Stimulated activated CD4-positive, alpha-beta T cell treated with anti-CD3 and anti-CD28 coated beads, Interleukin-4, amount 100 ng/mL, for 1 hour (primary cell): ENCODE measurements around the gene FNIP2.
"Not testable (repeated sequence)": the region's sequence is repeated elsewhere in the genome, so short reads cannot be mapped to it uniquely, and the experiment has no call there.

ENCODE experiments used
- DNase-seq: peaks from one replicate; pipeline ENCODE4 v3.0.0-alpha.2; 2020

FNIP2 gene

GRCh38 chr4:158796370-158797140 is 27.7 kb downstream of the FNIP2 start:
- DNase-seq: no peak

- DNase-seq: no peak
These were observed 29.2 kb downstream of the FNIP2 start for GRCh38 chr4:158798062-158798461.

- DNase-seq: no peak
These were observed 30.4 kb downstream of the FNIP2 start for GRCh38 chr4:158799013-158799770.

GRCh38 chr4:158799856-158800255 is 31.0 kb downstream of the FNIP2 start:
- no peak for DNase-seq

GRCh38 chr4:158801066-158801465 is 32.2 kb downstream of the FNIP2 start:
- DNase-seq: no peak

GRCh38 chr4:158801677-158802076 is 32.9 kb downstream of the FNIP2 start:
- DNase-seq: no peak

GRCh38 chr4:158802914-158803313 is 34.1 kb downstream of the FNIP2 start:
- no peak for DNase-seq

- no peak for DNase-seq
These were observed 37.0 kb downstream of the FNIP2 start for GRCh38 chr4:158805635-158806471.

- DNase-seq: no peak
These were observed 38.9 kb downstream of the FNIP2 start for GRCh38 chr4:158807691-158808090.

GRCh38 chr4:158808399-158808798 is 39.6 kb downstream of the FNIP2 start:
- DNase-seq: no peak

- not testable (repeated sequence) for DNase-seq
These were observed 40.4 kb downstream of the FNIP2 start for GRCh38 chr4:158809208-158809607.

- no peak for DNase-seq
These were observed 41.0 kb downstream of the FNIP2 start for GRCh38 chr4:158809611-158810486.

GRCh38 chr4:158810487-158811215 is 41.8 kb downstream of the FNIP2 start:
- DNase-seq: no peak

- DNase-seq: no peak
These were observed 42.4 kb downstream of the FNIP2 start for GRCh38 chr4:158811216-158811540.

- no peak for DNase-seq
These were observed 42.9 kb downstream of the FNIP2 start for GRCh38 chr4:158811704-158812103.

GRCh38 chr4:158812133-158812532 is 43.3 kb downstream of the FNIP2 start:
- no peak for DNase-seq

- no peak for DNase-seq
These were observed 43.7 kb downstream of the FNIP2 start for GRCh38 chr4:158812543-158812942.

GRCh38 chr4:158813113-158813512 is 44.3 kb downstream of the FNIP2 start:
- DNase-seq: no peak

- DNase-seq: no peak
These were observed 45.4 kb downstream of the FNIP2 start for GRCh38 chr4:158814207-158814606.

- DNase-seq: no peak
These were observed 46.0 kb downstream of the FNIP2 start for GRCh38 chr4:158814636-158815330.

GRCh38 chr4:158816955-158817354 is 48.1 kb downstream of the FNIP2 start:
- no peak for DNase-seq
